Erythroblast (primary cell): ENCODE results near the gene GPN2.

Source experiments
- DNase-seq, 2 experiments: peaks; one replicate each; lab custom pipeline; 2025; lab: John Stamatoyannopoulos, UW
- GATA1 ChIP-seq: IDR thresholded peaks from 2 replicates; pipeline ENCODE4 v1.6.1; 2011; ENCODE audit warnings: low read depth, mild to moderate bottlenecking, control low read depth, low read length, moderate library complexity
- POLR2A ChIP-seq: IDR thresholded peaks from 2 replicates; pipeline ENCODE4 v1.6.1; 2011; ENCODE audit warnings: mild to moderate bottlenecking, low read length

The GPN2 gene

DNA sequence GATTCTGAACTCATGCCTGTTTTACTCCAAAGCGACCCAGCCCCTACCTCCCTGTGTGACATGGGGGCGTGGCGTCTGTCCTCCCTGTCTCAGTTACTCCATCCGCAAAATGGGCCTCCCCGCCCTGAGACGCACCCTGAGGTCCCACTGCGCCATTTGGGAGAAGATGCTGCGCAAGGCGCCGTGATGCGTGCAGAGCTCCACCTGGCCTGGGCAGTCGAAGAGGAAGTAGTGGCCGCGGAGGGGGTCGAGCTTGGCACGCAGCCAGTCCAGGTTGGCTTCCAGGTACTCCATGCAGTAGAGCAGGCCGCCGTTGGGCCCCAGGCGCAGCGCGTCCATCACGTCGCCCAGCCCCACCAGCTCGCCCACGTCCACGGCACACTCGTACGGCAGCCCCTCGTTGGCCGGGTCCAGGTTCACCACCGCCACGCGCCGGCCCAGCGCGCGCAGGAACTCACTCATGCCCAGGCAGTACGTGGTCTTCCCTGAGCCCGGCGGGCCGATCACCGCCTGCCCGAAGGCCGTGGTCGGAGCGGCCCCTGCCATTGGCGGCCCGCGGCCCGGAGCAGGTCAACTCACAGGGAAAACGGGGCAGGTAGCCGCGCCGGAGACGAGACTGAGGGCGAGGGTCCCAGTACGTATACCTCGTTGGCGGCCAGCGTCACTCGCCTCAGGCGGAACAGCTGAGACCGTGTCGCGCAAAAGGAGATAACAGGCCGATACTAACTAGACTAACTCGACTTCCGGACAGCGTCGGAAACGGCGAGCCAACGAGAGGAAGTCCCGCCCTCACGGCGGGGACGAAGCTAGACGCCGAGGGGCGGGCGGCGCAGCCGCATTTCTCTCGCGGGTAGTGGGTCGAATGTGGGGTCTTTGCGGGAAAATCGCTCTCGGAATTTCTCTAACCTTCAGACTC lies at the start of gene GPN2:
Gene GPN2 (minus strand): TSS at position 733 of the 916 bp plus-strand sequence. CDS start 187 bp downstream, at position 546.
- TF ChIP-seq GATA1 (no peak), POLR2A (peak; percentile 96)
- DNase-seq = peak; percentile 92 to 93

DNA sequence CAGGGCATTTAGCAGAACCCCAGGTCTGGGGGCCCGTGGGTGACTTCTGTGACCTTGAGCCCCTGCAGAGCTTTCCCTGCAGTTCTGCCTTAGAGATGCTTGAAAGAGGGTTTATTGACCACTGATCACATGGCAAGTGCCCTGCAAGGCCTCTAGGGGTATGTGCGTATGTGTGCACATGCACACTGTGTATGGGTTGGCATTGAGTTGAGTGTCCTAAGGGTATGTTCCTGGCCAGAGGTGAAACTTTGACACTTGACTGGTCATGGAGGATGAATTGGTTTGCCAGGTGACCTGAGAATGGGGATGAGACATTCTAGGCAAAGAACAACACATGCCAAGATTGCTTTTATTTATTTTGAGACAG lies 48.6 kb upstream of the GPN2 start:
- TF ChIP-seq GATA1 (no peak), POLR2A (no peak)
- no peak for DNase-seq

DNA sequence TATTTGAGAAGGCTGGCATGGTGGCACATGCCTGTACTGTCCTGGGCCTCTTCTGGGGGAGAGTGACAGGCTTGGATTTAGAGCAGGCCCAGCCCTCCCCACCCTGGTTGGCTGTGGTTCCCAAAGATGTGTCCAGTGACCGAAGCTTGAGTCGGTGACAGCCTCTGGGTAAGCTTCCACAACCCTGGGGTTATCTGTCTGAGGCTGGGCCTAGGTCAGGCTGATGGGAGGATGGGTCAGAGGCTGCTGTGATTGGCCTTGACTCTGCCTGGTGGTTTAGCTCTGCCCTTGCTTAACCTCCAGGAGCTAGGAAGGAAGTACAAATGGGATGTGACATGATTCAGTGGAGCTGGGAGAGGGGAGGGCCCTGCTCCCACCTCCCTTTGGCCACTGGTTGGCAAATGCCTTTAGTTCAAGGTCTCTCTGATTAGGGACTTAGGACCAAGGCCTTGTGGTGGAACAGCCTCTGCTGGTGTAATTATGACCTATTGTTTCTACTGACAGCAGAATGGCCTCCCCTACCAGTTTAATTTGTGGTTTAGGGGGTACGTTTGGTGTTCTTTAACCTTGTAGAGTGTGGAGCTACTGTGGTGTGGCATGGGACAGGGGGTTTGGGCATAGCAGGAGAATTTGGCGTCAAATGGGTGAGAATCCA lies 48.0 kb upstream of the GPN2 start:
- TF ChIP-seq GATA1 (no peak), POLR2A (no peak)
- no peak for DNase-seq

DNA sequence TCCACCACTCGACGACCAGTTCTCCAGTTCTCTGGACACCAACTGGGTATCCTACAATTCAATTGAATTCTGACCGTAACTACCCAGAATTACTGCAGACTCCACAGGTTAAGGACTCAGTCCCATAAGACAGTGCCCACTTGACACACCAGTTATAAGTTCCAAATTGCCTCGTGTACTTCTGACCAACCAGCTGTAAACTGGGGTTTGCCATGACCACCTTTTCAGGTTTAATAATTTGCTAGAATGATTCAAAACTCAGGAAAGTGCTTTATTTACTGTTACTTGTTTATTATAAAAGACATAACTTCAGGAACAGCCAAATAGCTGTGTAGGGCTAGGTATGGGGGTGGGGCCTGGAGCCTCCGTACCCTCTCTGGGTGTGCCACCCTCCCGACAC lies 46.7 kb upstream of the GPN2 start:
- TF ChIP-seq POLR2A (no peak), GATA1 (no peak)
- DNase-seq = no peak

DNA sequence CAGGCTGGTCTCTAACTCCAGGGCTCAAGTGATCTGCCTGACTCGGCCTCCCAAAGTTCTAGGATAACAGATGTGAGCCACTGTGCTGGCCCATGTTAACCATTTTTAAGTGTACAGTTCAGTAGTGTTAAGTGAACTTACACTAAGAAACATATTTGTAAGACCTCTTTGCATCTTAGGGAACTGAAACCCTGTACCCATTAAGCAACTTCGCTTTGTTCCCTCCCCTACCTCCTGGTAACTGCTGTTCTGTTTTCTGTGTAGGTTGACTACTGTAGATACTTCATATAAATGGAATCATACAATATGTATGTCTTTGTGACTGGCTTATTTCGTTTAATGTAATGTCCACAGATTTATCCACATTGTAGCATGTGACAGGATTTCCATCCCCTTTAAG lies 42.4 kb upstream of the GPN2 start:
- no peak for DNase-seq
- no peak for TF ChIP-seq POLR2A
- TF ChIP-seq GATA1 = no peak

DNA sequence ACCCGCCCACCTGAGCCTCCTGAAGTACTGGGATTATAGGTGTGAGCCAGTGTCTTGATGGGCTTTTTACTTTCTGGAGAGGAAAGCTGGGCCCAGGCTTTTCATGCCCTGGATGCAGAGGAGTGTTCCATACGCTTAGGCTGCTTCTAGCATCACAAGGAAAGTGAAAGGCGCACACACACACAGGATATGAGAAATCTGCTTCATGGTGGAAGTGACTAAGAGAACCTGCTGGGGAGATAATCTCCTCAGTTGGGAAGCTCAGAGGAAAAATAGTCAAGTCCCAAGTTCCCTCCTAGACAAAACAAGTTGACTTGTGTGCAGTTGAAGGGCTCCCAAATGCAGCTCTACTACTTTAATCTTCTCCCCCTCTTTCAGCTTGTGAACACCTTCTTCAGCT lies 33.6 kb upstream of the GPN2 start:
- no peak for DNase-seq

DNA sequence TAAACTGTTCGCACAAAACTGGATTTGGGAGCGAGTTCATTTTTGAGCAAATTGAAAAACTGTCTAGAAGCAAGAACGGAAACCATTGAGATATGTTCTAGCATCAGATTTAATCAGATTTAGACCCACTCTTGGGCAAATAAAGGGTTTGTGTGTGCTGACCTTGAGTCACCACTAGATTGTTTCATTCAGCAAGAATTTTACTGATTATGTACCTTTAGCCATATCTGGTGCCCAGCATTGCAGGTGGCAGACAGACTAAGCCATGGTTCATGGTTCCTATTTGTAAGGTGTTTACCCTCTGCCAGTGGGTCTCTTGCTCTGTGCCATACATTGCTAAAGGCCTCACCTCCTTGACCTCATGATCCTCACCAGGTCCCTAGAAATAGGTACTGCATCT lies 32.8 kb upstream of the GPN2 start:
- TF ChIP-seq GATA1 (no peak), POLR2A (no peak)
- no peak for DNase-seq

More for the DNA sequence above, 33.6 kb upstream of the GPN2 start:
- TF ChIP-seq POLR2A = no peak

DNA sequence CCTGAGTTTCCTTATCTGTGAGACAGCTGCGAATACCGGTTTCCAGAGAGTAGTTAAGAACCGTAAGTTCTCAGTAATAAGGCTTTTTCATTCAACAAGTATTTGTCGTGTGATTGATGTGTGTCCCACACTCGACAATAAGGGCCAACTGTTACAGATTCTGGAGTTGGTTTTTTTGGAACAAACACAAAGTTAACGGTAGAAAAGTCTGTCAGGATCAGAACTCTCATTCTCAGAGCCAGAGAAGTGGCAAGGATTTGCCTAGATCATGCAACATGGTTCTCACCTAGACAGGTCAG lies 32.3 kb upstream of the GPN2 start:
- no peak for DNase-seq
- TF ChIP-seq POLR2A = no peak
- TF ChIP-seq GATA1 = no peak

DNA sequence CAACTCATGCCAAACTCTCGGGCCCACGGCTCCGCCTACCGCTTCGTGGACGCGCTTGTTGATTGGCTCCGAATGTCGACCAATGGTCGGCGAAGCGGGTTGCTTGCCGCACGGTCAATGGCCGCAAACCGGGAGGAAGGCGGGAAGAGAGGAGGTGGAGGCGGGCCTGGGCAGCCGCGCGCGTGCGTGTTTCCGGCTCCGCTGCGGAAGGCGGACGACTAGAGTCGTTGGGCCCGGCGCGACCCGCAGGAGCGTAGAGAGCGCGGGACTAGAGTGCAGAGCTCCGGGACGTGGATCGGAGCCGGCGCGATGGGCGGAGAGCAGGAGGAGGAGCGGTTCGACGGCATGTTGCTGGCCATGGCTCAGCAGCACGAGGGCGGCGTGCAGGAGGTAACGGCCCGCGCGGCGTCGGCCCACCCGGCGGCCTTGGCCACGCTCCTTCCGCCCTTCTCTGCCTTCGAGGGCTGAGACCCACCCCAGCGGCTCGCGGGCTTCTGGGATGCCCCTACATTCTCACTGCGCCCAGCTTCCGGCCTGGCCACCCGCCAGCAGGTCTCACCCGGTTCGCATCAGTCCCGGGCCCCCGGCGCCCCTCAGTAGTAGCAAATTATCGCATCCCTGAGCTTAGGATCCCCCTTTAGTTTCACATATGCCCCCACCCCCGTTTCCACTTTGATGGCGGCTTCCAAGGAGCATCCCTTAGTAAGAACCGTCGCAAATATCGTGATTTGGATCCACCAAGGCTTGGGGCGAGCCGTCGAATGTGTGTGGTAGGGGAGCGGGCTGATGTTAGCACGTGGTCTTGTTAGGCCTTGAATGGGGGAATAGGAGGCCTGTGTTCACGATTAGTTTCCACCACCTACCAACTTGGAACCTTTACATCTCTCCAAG lies 31.7 kb upstream of the GPN2 start, which contains the start of gene NUDC:
Gene NUDC (plus strand): TSS at position 204 of the 891 bp plus-strand sequence. CDS start 106 bp downstream, at position 310.
- TF ChIP-seq GATA1 (no peak), POLR2A (peak; percentile 95)
- peak; percentile 98 for DNase-seq

DNA sequence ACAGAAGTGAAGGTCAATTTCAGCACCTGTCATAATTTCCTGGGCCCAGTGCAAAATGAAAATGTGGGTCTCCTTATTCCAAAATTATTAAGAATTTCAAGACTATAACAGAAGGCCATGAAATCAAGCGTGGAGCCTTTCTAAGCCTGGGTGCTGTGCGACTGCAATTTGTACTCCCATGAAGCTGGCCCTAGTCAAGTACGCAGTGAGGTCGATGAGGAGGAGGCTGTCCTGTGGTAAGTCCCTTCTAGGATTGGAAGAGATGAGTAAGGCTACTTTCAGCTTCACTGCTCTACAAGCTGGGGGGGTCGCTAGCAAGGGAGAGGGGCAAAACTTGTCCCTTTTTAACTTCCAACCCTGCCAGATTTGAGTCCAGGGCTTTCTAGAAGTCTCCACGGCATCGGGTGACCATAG lies 31.1 kb upstream of the GPN2 start:
- DNase-seq = no peak
- TF ChIP-seq GATA1 (no peak), POLR2A (no peak)

DNA sequence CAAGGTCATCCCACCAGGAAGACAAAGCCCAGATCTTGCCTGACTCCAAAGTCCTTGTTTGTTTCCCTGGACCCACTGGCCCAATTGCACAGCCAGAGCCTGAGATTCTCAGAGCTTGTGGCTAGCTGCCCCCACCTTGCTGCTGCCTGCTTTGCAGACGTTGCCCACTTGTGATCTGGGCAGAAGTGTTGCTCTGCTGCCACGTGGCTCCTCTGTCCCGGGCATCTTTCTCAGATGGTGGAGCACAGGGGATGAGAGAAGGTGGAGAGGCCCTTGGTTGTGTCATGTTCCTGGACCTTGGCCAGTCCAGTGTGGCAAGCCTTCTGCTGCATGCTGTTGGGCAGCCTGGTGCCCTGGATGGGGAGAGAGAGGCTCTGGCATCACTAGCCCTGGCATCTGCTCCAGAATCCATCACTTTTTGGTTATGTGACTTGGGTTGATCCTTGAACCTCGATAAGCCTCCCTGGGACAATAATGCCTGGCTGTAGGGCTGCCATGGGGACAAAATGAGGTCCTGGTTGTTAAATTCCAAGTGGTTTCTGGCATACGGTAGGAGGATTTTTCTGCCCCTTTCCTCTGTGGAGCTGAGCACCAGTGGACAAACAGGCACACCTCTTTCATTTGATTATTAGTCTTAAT lies 25.2 kb upstream of the GPN2 start:
- no peak for TF ChIP-seq POLR2A
- TF ChIP-seq GATA1 = no peak
- no peak for DNase-seq

DNA sequence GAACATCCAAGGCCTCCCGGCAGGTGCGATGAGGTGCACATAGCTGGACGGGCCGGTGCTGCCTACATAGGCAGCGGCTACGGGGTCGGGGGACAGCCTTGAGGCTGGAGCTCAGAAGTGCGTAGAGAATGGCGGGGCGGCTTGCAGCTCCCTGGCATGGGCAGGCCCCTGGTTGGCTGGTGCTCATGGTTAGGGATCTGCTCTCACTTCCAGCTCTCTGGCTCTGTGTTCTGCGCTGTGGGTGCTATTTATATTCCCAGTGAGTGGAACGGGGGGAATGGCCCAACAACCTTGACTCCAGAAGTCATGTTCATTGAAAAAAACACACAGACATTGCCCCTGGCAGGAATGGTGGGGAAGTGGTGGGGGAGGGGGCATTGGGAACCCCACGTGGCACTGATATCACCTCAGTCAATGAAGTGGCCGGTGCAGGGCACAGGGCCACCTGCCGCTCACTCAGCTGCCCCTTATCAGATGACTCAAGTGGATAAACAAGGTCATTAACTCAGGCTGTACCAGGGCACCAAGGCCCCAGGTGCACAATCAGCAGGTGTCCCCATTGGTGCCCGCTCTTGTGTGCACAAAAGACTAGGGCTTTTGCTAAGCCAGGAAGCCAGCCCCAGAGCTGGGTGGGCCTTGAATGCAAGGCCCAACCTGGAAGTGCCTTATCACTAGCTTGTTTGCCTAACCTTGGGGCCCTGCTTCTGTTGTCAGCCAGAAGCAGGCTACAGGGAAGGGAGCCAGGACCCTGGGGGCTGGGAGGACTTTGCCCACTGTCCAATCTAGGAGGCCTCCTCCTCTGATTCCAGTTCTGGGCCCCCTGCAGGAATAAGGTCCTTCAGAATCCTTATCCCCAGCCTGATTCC lies 23.9 kb upstream of the GPN2 start, which contains the start of gene NR0B2:
Gene NR0B2 (minus strand): TSS at position 222 of the 866 bp plus-strand sequence. CDS start 35 bp downstream, at position 187.
- TF ChIP-seq GATA1 = no peak
- no peak for TF ChIP-seq POLR2A
- DNase-seq = peak; percentile 77 to 89
